Prostate gland (tissue), 2 donors: ENCODE measurements around the gene SHROOM4. TPM values are rescaled to one million over a fixed set of nuclear protein-coding genes. Genes with fewer than 3 reads are reported as not detected.

Experiments used
- DNase-seq: peaks from one replicate; pipeline ENCODE4 v3.0.0-alpha.2; 2019; ENCODE audit warnings: low spot score
- H3K27ac ChIP-seq, 2 donors: fragments of 200-600 bp; sonication (generic); 2 replicates each; pipeline ENCODE4 v1.5.1; 2017 to 2019
- H3K27me3 ChIP-seq: fragments of 200-600 bp; sonication (generic); replicated peaks from 2 replicates; pipeline ENCODE4 v1.5.1; 2019; ENCODE audit not compliant: insufficient read depth
- H3K36me3 ChIP-seq, 2 donors: fragments of 200-600 bp; sonication (generic); 1 replicate in 1 of 2; 2 replicates in 1 of 2; pipeline versions ENCODE4 v1.5.1 to v1.8.1; 2017 to 2019
- H3K4me1 ChIP-seq: fragments of 200-600 bp; sonication (generic); replicated peaks from 2 replicates; pipeline ENCODE4 v1.5.1; 2019
- H3K4me3 ChIP-seq, 2 donors: fragments of 200-600 bp; sonication (generic); 2 replicates each; pipeline ENCODE4 v1.5.1; 2017 to 2019
- H3K9me3 ChIP-seq: fragments of 200-600 bp; sonication (generic); 2 replicates; pipeline ENCODE4 v1.5.1; 2017
- CTCF ChIP-seq, 4 experiments: fragments of 200-600 bp in 2 of 4; fragments of 450-650 bp in 2 of 4; sonication (generic) in 2 of 4; IDR thresholded peaks; 1 replicate in 3 of 4; 2 replicates in 1 of 4; pipeline ENCODE4 v1.5.1; 2016 to 2019; ENCODE audit warnings: antibody characterized with exemption in 4 of 4, mild to moderate bottlenecking in 2 of 4, moderate library complexity in 2 of 4
- POLR2A ChIP-seq: fragments of 450-650 bp; IDR thresholded peaks from one replicate; pipeline ENCODE4 v1.6.1; 2016; ENCODE audit warnings: antibody characterized with exemption, mild to moderate bottlenecking
- POLR2AphosphoS5 ChIP-seq: sonication (generic); formaldehyde crosslinking; IDR thresholded peaks from one replicate; pipeline ENCODE4 v1.6.1; 2017; ENCODE audit warnings: antibody characterized with exemption
- WGBS: methylation state at CpG from one replicate; pipeline ENCODE4 v1.1.5; 2018; 5-methylcytosine and 5-hydroxymethylcytosine counted together
- intact Hi-C: fragments of 100-400 bp; cut with DNase I; formaldehyde crosslinking; loops from one replicate; pipeline ENCODE4 v1.14.2; 2022
- total RNA-seq, 2 donors: library from RNA; depleted of rRNA; stranded (reverse); fragments of >200 nt; gene quantifications; one replicate each; pipeline ENCODE4 v1.1.0, GENCODE V29; 2016

Gene SHROOM4
- total RNA-seq, 2 donors from 2014 or later = 6.1 to 7.3 TPM

- no peaks in the 10 kb centered on the region for H3K4me1 ChIP-seq
- no peak overlapping the region for H3K4me3 ChIP-seq
- TF ChIP-seq POLR2A = no peak
- TF ChIP-seq CTCF (IDR thresholded peaks at IDR 0.05) = no peak
- no peak for TF ChIP-seq POLR2AphosphoS5
- DNase-seq = no peak
- H3K27me3 ChIP-seq = no peaks in the 10 kb centered on the region
- H3K27ac ChIP-seq = no peak overlapping the region
- no peaks in the 10 kb centered on the region for H3K9me3 ChIP-seq
- intact Hi-C loops = no loop called here
- H3K36me3 ChIP-seq = no peaks in the 10 kb centered on the region
- 35% methylated on average over 2 of the region's 2 CpGs for WGBS
Measured at GRCh38 chrX:50613846-50614245, 200.1 kb downstream of the SHROOM4 start.

GRCh38 chrX:50609796-50610195 lies 204.2 kb downstream of the SHROOM4 start:
- TF ChIP-seq POLR2A (no peak), POLR2AphosphoS5 (no peak), CTCF (IDR thresholded peaks at IDR 0.05) (no peak)
- H3K36me3 ChIP-seq = no peaks in the 10 kb centered on the region
- intact Hi-C loops = no loop called here
- no peak overlapping the region for H3K27ac ChIP-seq
- no peaks in the 10 kb centered on the region for H3K9me3 ChIP-seq
- H3K27me3 ChIP-seq = no peaks in the 10 kb centered on the region
- no peak for DNase-seq
- H3K4me3 ChIP-seq = no peak overlapping the region
- H3K4me1 ChIP-seq = no peaks in the 10 kb centered on the region

GRCh38 chrX:50606300-50606950 lies 207.6 kb downstream of the SHROOM4 start:
- no peaks in the 10 kb centered on the region for H3K36me3 ChIP-seq
- 67% methylated on average over 3 of the region's 3 CpGs for WGBS
- no peak overlapping the region for H3K27ac ChIP-seq
- no peaks in the 10 kb centered on the region for H3K4me1 ChIP-seq
- no peak for DNase-seq
- no peaks in the 10 kb centered on the region for H3K9me3 ChIP-seq
- TF ChIP-seq CTCF (IDR thresholded peaks at IDR 0.05) (no peak), POLR2AphosphoS5 (no peak), POLR2A (no peak)
- H3K4me3 ChIP-seq = no peak overlapping the region
- intact Hi-C loops = no loop called here
- H3K27me3 ChIP-seq = no peaks in the 10 kb centered on the region

GRCh38 chrX:50596056-50596455 lies 217.9 kb downstream of the SHROOM4 start:
- no peaks in the 10 kb centered on the region for H3K27me3 ChIP-seq
- H3K9me3 ChIP-seq = no peaks in the 10 kb centered on the region
- no peaks in the 10 kb centered on the region for H3K36me3 ChIP-seq
- intact Hi-C loops = no loop called here
- H3K27ac ChIP-seq = no peak overlapping the region
- DNase-seq = no peak
- no peak overlapping the region for H3K4me3 ChIP-seq
- TF ChIP-seq POLR2AphosphoS5 (no peak), POLR2A (no peak), CTCF (IDR thresholded peaks at IDR 0.05) (no peak)
- no peaks in the 10 kb centered on the region for H3K4me1 ChIP-seq

GRCh38 chrX:50594788-50595187 lies 219.2 kb downstream of the SHROOM4 start:
- Histone ChIP-seq H3K9me3 (no peaks in the 10 kb centered on the region), H3K27ac (no peak overlapping the region), H3K4me1 (no peaks in the 10 kb centered on the region), H3K27me3 (no peaks in the 10 kb centered on the region), H3K36me3 (no peaks in the 10 kb centered on the region), H3K4me3 (no peak overlapping the region)
- TF ChIP-seq POLR2AphosphoS5 (no peak), POLR2A (no peak), CTCF (IDR thresholded peaks at IDR 0.05) (no peak)
- no peak for DNase-seq
- intact Hi-C loops = no loop called here
